Measurements from ENCODE around the gene KCNMB1.
"Not testable (repeated sequence)": the region's sequence is repeated elsewhere in the genome, so short reads cannot be mapped to it uniquely, and the experiment has no call there.

Gene KCNMB1

DNA sequence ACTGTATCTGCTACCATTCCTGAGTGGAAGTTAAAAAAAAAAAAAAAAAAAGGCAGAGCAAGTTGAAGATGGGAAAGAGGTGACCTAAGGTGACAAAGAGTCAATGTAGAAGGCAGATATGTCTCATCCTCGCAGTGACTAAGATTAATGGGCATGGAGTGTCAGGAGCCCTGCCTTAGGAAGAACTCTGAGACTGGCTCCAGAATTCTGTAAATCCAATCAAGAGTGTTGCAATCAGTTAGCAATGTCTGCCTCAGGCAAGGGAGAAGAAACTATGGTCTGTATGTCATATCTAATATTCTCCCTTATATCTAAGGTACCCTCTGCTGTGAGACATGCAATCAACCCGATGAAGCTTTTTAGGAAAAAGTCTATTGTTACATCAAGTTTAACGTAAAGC, 24.7 kb upstream of the KCNMB1 start:
- no peak for DNase-seq (ENCODE audit: low spot score)

DNA sequence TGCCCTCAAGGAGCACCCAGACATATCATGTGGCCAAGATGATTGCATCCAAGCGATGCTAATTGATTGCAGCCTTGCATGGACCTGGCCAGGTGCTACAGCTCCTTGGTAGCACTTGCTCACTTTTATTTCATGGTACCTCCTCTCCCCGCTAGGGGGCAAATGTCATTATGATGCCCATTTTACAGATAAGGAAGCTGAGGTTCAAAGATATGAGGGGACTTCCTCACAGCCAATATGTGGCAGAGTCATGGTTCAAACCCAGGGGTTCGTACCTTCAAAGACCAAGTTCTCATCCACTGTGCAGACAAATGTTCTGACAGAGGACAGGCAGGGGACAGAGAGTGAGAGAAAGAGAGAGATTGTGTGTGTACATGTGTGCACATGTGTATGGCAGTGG, 21.9 kb upstream of the KCNMB1 start:
- no peak for DNase-seq (ENCODE audit: low spot score)

DNA sequence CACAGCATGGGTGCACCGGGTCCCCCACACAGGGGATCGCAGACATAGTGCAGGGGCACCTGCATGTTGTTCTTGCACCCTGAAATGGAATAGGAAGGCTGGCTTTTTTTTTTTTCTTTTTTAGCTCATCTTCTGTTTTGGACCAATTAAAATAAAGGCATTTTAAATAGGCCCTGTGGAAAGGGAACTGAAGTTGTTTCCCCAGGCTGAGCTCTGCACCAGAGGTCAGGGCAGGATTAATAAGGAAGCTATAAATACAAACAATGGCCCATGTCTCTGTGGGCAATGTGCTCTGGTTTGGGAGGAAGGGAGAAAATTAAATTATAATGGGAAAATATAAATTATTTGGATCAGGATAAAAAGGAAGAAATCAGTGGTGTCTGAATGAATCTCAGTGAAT, 21.2 kb upstream of the KCNMB1 start:
- no peak for DNase-seq (ENCODE audit: low spot score)

DNA sequence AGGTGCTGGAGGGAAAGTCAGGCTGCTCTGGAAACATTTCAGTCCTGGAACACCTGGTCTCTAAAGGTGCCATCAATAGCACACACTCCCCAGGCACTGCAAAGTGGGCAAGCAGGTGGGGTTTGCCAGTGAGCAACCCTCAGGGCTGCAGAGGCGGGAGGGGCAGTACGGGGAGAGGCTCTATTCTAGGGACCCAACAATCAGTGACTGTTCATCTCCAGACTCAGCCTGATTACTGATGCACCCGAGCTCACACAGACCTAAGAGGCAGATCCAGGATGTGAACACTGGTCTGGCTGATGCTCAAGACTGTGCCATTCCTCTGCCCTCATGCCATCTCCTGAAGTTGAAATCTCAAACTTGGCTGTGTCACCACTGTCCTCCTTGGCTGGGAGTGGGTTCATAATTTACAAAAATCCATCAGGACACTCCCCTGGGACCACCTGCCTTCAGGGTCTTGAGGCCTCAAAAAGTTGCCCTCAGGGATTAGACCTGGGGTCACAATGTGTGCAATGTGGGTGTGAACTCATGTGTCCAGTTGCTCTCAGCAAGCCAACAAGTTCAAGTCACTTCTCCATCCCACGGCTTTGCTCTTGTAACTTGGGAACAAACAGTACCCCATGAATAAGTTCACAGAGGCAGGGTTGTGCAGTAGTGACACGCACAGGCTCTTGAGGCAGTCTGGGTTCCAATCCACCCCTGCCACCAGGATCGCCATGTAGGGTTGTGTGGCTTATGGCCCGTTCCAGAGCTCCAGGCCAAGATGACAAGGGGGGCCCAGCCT, 19.9 kb upstream of the KCNMB1 start:
- DNase-seq (ENCODE audit: low spot score), result no peak

DNA sequence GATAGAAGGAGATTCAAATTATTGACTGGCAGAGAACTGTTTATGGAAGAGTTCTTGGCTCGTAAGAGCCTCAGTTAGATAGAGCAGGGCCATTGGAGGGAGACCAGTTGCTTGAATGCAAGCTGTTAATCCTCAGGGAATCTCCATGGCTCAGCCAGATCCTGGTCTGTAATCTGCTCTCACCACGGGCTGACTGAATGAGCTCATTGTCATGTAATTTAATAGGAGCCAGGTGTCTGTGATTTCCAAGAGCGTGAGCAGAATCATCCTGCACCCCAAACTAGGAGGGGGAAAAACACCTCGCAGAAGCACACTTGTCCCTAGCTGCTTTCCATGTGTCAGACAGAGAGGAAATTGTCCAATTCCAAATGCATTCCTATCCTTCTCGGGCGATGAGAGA, 19.1 kb upstream of the KCNMB1 start:
- no peak for DNase-seq (ENCODE audit: low spot score)

DNA sequence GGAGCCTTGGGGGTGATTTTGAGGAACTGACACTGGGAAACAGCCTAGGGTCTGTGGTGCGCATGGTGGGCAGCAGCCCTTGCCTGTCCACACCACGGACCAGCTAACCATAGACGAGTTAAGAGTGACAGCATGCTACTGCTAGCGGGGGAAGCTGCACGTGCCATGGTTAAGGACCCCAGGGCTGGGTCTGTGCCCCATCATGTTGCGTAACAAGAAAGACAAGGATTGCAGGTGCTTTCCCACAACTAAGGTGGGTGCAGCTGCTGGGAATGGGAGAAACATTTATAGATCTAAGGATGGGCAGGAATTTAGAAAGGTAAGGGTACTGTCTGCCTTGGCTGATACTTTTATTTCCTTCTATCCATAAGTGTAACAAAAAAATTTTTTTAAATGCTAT, 17.9 kb upstream of the KCNMB1 start:
- DNase-seq (ENCODE audit: low spot score), result no peak

DNA sequence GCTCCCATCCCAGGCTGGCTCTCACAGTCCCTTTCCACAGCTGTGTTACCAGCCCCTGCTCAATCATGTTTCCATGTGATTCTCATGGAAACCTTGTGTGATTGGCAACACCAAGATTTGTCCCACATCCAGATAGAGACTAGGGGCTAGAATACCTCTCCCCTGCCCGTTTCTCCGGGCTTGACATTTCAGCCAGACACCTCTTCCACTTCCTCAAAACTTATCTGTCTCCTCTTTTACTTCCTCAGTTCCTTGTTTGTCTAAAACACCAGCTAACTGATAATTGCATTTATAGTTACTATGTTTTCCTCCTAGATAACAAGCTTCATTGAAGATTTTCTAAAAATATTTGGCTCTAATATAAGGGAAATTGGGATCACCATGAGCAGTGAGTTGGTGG, 16.6 kb upstream of the KCNMB1 start:
- DNase-seq (ENCODE audit: low spot score), result no peak

DNA sequence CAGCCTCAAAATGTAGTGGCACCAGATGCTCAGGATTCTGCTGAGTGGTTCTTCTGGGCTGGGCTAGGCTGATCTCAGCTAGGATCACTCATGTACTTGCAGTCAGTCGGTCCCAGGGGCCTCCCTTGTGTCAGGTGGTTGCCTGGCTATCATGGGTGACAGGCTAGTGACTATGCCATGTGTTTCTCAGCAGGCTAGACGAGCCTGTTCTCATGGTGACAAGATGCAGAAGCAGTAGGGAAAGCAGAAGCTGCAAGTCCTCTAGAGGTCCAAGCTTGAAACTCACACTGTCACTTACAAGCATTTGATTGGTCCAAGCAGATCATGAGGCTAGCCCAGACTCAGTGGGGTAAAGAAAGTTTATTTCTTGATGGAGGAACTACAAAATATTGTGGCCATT, 15.2 kb upstream of the KCNMB1 start:
- no peak for DNase-seq (ENCODE audit: low spot score)

DNA sequence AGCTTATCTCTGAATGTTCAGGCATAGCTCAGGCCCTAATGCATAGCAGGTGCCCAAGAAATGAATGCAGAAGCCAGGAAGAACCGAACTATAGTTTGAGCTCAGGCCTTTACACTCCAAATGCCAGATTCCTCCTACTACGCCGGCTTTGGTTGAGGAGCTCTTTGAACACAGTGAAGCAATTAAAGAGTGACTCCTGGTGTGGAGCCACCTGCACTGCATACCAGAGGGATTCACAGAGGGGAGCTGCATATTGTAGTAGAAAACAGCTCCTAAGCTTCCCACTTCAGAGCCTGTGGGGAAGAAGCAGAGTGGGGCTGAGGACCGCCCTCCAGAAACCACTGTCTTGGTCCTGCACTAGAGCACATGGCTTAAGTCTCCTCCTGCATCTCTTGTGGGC, 14.5 kb upstream of the KCNMB1 start:
- no peak for DNase-seq (ENCODE audit: low spot score)

DNA sequence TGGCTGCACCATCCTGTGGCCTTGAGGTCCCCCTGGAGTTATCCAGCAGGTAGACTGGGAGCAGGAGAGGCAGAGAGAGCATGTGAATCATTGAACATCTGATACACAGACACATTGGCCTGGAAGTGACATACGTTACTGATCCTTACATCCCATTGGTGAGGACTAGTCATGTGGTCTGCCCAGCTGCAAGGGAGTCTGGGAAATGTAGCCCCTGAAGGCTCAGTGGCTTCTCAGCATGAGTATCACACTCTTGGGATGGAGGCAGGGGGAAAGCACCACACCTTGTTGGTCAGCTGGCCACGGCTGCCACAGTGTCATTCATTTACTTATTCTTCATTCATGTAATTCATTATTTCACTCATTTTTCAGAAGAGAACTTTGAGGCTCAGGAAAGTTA, 13.3 kb upstream of the KCNMB1 start:
- DNase-seq (ENCODE audit: low spot score), result no peak

DNA sequence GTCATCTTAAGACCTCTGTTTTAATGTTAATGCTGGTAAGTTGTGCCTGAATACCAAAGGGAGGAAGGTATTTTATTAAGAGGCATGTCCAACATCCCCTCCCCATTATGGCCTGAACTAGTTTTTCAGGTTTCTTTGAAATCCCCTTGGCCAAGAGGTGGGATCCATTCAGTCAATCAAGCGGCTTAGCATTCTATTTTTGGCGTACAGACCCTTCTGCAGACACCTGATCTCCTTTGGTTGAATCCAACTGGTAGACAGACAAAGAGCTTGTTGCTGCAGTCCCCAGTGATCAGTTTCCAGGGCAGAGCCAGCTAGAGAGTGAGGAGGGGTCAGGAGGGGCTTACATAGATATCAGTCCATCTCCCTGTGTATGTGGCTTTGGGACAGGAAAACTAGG, 7.9 kb upstream of the KCNMB1 start:
- no peak for DNase-seq (ENCODE audit: low spot score)

DNA sequence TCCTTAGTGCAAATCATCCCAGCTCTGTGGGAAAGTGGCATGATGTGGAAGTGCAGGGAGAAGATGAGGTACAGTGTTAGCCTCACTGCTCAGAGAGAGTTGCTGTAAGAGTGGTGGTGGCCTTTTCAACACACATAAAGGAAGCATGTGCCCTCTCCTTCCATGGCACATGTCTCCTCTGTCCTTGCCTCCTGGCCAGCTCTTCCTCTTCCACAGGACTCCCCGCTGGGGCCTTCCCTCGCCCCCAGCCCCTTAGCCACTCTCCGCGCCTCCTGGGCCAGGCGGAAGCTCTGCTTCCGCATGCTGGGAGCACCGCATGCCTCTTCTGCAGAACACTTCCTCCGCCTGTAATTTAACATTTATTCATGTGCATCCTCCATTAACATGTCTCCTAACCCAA, 4.8 kb upstream of the KCNMB1 start:
- no peak for DNase-seq (ENCODE audit: low spot score)

DNA sequence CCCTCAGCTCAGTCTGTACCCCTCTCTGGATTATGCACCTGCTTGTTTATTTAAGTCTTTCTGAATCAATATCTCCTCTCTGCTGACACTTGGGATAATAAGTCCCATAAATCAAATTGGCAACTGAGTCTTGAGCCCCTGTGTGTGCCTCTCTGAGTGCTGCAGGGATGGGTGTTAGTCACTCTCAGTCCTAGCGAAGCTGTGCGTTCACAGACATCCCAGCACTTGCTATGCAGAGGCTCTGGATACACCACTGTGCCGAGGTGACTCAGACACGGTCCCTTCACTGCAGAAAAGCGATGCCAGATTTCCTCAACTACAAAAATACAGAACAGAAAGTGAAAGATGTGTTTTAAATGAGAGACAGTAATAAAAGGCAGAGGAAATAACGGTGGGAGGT, 4.1 kb upstream of the KCNMB1 start:
- DNase-seq (ENCODE audit: low spot score), result no peak

DNA sequence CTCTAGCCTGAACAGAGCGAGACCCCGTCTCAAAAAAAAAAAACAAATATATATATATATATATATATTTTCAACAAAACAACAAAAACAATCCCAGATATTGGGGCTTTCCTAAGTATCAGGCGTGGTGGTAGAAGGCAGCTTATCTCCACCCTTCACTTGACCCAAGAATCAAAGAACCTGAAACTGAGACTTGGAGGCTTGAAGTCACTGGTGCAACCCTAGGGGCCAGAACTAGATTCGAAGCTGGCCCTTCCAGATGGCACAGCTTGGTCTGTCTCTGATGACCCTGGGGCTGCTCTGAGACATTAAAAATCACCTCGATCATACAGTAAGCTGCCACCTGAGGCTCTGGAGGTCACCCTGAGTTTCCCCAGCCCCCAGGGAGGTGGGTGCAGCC, 1.3 kb upstream of the KCNMB1 start:
- DNase-seq (ENCODE audit: low spot score), result no peak

DNA sequence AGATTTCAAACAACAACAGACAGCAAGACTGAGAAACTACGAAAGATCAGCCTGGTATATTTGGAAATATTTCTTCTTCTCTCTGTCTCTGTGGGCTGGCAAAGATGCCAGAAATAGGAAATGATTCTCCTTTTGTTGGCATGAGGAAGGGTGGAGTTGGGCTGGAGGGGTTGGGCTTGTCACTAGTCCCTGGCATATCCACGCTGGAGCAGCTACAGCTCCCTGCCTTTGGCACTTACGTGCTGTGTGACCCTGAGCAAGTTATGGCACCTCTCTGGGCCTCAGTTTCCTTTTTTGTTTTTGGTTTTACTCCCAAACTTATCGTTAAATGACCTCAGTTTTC, 354 bp upstream of the KCNMB1 start:
- DNase-seq (ENCODE audit: low spot score), result no peak

DNA sequence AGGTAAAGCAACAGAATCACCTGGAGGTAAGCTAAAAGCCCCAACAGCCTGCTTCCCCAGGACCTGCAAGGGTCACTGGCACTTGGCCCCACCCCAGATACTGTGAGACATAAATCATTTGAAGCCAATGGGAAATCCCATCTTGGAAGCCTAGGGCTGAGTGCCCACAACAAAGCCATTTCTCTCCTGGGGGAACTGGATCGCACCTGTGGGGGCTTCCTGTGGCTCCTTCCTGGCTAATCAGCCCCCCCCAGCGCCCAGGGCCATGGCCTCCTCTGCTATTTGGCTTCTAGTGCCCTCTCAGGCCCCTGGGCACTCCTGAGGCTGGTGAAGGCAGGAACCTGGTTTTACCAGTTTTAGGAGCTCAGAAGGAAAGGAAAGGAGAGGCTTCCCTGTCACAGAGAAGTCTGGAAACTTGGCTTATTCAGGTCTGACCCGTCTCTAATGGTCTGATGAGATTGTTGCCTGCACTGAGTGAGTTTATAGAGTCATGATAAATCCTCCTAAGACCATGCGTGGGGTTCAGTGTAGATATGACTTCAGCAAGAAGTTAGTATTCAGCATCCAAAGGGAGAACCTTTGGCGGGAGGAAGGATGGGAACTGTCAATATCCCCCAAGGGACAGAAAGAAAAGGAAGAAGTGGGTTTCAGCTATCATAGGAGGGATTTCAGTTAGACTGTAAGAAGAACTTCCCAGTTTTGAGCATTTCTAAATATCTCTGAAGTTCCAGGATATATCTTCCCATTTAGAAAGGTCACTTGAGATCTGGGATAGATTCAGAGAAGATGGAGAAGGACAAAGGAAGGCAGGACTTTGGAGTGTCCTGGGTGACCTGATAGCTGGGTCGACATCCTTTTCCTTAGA, 1.2 kb downstream of the KCNMB1 start:
- no peak for DNase-seq (ENCODE audit: low spot score)

DNA sequence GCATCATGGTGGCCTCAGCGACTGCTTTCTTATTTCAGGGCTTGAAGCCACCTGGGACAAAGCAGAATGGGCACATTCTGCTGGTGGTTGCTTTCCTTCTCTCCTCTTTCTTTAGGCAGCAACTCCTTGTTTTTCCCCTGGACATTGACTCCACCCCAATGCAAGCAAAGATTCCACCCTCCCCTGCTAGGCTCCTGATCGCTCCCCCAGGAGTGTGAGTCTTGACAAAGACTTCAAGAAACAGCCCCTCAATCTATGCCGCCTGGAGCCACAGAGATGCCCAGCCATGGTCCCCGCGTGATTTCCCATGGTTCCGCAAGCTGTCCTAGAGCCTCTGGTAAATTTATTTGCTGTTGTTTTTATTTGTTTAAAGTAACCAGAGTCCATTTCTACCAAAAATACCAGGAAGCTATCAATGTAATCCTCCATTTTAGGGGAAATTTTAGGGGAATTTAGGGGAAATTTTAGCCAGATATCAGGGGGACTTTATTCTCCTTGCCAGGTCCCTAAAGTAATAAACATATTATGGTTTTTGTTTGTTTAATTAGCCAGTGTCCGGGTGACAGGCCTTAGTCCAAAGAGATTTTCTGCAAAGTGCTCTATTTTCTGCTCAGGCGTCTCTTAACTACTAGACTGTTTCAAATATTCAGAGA, 2.3 kb downstream of the KCNMB1 start:
- no peak for DNase-seq (ENCODE audit: low spot score)

DNA sequence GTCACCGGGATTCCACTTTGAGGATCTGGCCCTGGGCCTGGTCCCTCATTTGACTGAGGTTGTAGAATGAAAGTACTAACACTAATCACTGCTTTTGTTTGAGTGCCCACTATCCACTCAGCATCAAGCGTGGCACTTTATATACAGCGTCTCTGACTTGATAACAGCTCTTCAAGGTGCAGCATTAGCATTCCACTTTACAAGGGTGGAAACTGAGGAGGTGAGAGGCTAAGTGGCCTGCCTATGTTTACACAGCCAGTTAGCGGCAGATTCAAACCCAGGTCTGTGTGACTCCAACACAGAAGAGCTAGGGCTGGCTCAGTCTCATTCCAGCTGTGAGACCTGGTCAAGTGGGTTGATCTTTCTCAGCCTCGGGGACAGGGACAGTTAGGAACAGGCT, 5.9 kb downstream of the KCNMB1 start:
- DNase-seq (ENCODE audit: low spot score), result no peak

DNA sequence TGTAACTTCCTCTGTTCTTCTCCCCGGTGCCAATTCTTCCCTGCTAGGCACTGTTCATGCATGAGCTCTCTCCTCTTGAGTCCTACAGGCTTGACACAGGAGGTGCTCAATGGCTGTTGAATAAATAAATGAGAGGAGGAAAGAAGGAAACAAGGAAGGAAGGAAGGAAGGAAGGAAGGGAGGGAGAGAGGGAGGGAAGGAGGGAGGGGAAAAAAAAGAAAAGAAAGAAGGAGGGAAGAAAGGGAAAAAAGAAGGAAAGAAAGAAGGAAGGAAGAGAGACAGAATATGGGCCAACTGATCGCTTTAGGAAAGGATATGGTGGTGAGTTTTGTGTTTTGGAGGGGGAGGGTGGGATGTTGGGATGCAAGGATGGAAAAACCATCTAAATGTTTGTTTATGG, 6.4 kb downstream of the KCNMB1 start:
- no peak for DNase-seq (ENCODE audit: low spot score)

DNA sequence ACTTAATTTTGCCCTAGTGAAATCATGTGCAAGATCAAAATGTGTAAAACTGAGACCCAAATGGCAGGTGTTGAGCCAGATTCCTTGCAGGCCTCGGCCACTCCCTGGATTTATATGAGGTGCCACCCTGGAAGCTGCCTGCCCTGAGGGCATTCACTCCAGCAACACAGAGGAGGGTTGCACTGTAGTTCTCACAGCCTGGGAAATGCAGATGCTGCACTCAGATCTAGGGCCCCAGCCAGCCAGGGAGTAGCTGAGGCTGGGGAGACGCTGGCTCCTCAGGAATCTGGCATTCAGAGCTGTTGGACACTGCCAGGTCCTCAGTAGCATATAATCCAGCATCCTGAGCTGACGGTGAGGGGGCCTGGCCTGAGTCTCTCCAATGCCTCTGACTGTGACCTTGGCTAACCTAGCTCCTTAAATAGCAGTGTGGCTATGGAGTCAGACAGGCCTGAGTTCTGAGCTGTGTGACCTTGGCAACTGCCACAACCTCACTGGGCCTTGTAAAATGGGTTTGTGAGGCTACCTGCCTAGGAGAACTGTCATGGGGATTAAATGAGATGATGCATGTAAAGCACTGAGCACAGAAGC, 8.7 kb downstream of the KCNMB1 start:
- DNase-seq (ENCODE audit: low spot score), result no peak

DNA sequence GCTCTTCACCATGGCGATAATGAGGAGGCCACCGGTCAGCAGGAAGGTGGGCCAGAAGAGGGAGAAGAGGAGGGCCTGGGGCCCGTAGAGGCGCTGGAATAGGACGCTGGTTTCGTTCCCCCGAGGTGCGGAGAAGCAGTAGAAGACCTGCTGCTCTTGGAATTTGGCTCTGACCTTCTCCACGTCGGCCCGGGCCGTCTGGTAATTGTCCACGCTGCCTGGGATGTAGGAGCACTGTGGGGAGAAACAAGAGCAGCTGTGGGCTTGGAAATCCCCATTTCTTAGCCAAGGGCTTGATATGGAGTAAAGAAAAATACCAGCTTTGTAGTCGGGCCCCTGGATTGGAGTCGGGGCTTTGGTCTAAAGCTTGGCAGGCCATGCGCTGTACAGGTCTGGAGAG, 10.4 kb downstream of the KCNMB1 start:
- DNase-seq (ENCODE audit: low spot score), result no peak

DNA sequence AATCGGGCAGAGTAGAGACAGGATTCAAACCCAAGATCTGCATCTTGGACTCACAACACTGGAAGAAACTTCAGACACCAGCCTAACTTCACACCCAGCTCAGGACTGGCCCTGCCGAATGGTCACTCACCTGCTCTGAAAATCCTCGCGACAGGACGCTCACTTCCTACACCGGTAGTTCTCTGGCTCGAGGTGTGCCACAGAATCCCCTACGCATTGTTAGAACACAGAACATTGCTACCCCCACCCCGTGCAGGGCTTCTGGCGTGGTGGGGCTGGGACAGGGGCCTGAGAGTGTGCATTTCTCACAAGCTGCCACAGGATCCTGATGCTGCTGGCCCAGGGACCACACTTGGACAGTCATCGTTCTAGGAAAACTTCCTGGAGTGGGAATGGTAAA, 12.1 kb downstream of the KCNMB1 start:
- DNase-seq (ENCODE audit: low spot score), result no peak

DNA sequence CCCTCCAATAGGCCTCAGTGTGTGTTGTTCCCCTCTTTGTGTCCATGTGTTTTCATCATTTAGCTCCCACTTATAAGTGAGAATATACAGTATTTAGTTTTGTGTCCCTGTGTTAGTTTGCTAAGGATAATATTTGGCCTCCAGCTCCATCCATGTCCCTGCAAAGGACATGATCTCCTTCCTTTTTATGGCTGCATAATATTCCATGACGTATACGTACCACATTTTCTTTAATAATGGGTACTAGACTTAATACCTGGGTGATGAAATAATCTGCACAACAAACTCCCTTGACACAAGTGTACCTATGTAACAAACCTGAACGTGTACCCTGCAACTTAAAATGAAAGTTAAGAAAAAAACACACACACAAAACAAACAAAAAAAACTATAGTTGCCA, 12.6 kb downstream of the KCNMB1 start:
- DNase-seq (ENCODE audit: low spot score), result not testable (repeated sequence)
